ENCODE results near the gene MMP7. TPM values are rescaled to one million over a fixed set of nuclear protein-coding genes. Genes with fewer than 3 reads are reported as not detected.

Gene MMP7
- polyA plus RNA-seq, 3 donors, result 22.6 to 29.0 (median 27.2) TPM

Other genes with a start within 250 kb of the MMP7 start
- 1 to 10 TPM; 1.1 to 1.7 (median 1.2) TPM for gene BIRC3, start 213.3 kb downstream of the MMP7 start, polyA plus RNA-seq (ENCODE audit: insufficient read length in 3 of 3)
- 10 to 100 TPM; 70.0 to 78.2 (median 75.9) TPM for gene BIRC2, start 183.5 kb downstream of the MMP7 start, polyA plus RNA-seq (ENCODE audit: insufficient read length in 3 of 3)
- 100 to 1,000 TPM; 210 to 283 (median 274) TPM for gene TMEM123, start 78.0 kb downstream of the MMP7 start, polyA plus RNA-seq (ENCODE audit: insufficient read length in 3 of 3)
- not detected for gene MMP20, start 94.6 kb upstream of the MMP7 start, polyA plus RNA-seq (ENCODE audit: insufficient read length in 3 of 3)
- not detected for gene MMP27, start 175.0 kb upstream of the MMP7 start, polyA plus RNA-seq (ENCODE audit: insufficient read length in 3 of 3)
- gene MMP8, start 194.2 kb upstream of the MMP7 start, polyA plus RNA-seq (ENCODE audit: insufficient read length in 3 of 3), result under 1 TPM in 1 of 3 donors, not detected in 2; 0.06 TPM
- under 1 TPM in 1 of 3 donors, not detected in 2; 0.11 TPM for gene MMP10, start 249.9 kb upstream of the MMP7 start, polyA plus RNA-seq (ENCODE audit: insufficient read length in 3 of 3)